Upper lobe of left lung (tissue), 6 donors: Measurements from ENCODE around the gene PUS1. TPM values are rescaled to one million over a fixed set of nuclear protein-coding genes. Genes with fewer than 3 reads are reported as not detected.

Experiments used
- ATAC-seq, 2 donors: fragments of 200-7000 bp; cut with Tn5 transposase; one replicate each; pipeline ENCODE4 v1.9.1; 2022; ENCODE audit warnings: mild to moderate bottlenecking in 2 of 2, moderate library complexity in 2 of 2; ENCODE audit not compliant: low FRiP score in 2 of 2
- DNase-seq, 2 donors: peaks; one replicate each; pipeline ENCODE4 v3.0.0-alpha.2; 2019 to 2020
- H3K27ac ChIP-seq, 4 donors: fragments of 200-600 bp; sonication (generic); one replicate each; pipeline ENCODE4 v1.5.1; 2016 to 2019
- H3K27me3 ChIP-seq, 4 donors: fragments of 200-600 bp; sonication (generic); one replicate each; pipeline ENCODE4 v1.5.1; 2017 to 2019
- H3K36me3 ChIP-seq, 4 donors: fragments of 200-600 bp; sonication (generic); one replicate each; pipeline ENCODE4 v1.5.1; 2016 to 2019
- H3K4me1 ChIP-seq, 4 donors: fragments of 200-600 bp; sonication (generic); one replicate each; pipeline ENCODE4 v1.5.1; 2018 to 2019
- H3K4me3 ChIP-seq, 4 donors: fragments of 200-600 bp; sonication (generic); one replicate each; pipeline ENCODE4 v1.5.1; 2017 to 2019; ENCODE audit warnings: mild to moderate bottlenecking in 2 of 4, moderate library complexity in 1 of 4
- H3K9me3 ChIP-seq, 4 donors: fragments of 200-600 bp; sonication (generic); one replicate each; pipeline ENCODE4 v1.5.1; 2018 to 2019
- CTCF ChIP-seq, 6 experiments: fragments of 450-650 bp in 4 of 6; fragments of 200-600 bp in 2 of 6; sonication (generic) in 2 of 6; IDR thresholded peaks; one replicate each; pipeline ENCODE4 v1.5.1; 2016 to 2019; ENCODE audit warnings: antibody characterized with exemption in 6 of 6
- EP300 ChIP-seq, 4 donors: sonication (generic); formaldehyde crosslinking; IDR thresholded peaks; one replicate each; pipeline ENCODE4 v1.5.1; 2017; ENCODE audit warnings: antibody characterized with exemption in 4 of 4, control low read depth in 2 of 4
- POLR2A ChIP-seq, 4 donors: fragments of 450-650 bp; IDR thresholded peaks; one replicate each; pipeline ENCODE4 v1.5.1; 2016 to 2017; ENCODE audit warnings: antibody characterized with exemption in 4 of 4, mild to moderate bottlenecking in 2 of 4
- POLR2AphosphoS5 ChIP-seq, 2 donors: sonication (generic); formaldehyde crosslinking; IDR thresholded peaks; one replicate each; pipeline ENCODE4 v1.5.1; 2017; ENCODE audit warnings: antibody characterized with exemption in 2 of 2
- WGBS, 2 donors: methylation state at CpG; one replicate each; pipeline ENCODE4 v1.1.5; 2017 to 2018; 5-methylcytosine and 5-hydroxymethylcytosine counted together
- total RNA-seq, 6 donors: library from RNA; depleted of rRNA in 4 of 6; stranded (reverse); fragments of >200 nt in 4 of 6; gene quantifications; one replicate each; pipeline versions ENCODE4 v1.1.0 to v1.2.1, GENCODE V29; 2016 to 2021
- donor health status: DM: no; HTN: no; CAD: no; lungs with moderate emphysema.
- donor health status: DM: no; HTN: yes; CAD: no; lungs with severe emphysema.

PUS1 gene
- total RNA-seq, 6 donors from 2014 or later: 11.3 to 30.7 (median 22.5) TPM

DNA sequence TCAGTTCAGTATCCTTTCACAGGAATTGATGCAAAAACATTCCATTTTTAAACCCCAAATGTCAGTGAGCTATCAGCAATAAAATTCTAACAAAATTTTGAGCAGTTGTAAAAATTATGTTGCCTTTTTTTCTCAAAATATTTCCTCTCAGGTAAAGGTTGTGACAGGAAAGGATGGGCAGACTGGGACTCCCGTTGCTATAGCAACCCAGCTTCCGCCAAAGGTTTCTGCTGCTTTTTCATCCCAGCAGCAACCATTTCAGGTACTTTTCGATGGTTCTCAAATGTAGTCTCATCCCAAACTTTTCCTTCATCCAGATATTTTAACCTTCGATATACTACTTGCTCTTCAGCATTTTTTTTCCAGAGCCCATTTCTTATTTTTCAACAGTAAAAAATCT, 34.3 kb downstream of the PUS1 start:
- DNase-seq: no peak
- Histone ChIP-seq H3K4me3 (no peak overlapping the region), H3K4me1 (peaks cover 0 to 12% (median 6%) of the 10 kb centered on the region in 4 donors), H3K27ac (no peak overlapping the region), H3K36me3 (peaks cover 0 to 24% (median 12%) of the 10 kb centered on the region in 4 donors), H3K27me3 (no peaks in the 10 kb centered on the region), H3K9me3 (no peaks in the 10 kb centered on the region)
- WGBS, 2 donors: 85 to 87% methylated on average over 4 of the region's 4 CpGs
- ATAC-seq: no peak
- TF ChIP-seq POLR2A (IDR thresholded peaks at IDR 0.05) (no peak), CTCF (IDR thresholded peaks at IDR 0.05) (no peak), EP300 (IDR thresholded peaks at IDR 0.05) (no peak), POLR2AphosphoS5 (IDR thresholded peaks at IDR 0.05) (no peak)

- whole genome bisulfite sequencing, 2 donors: 83 to 87% methylated on average over 2 of the region's 2 CpGs
- TF ChIP-seq POLR2A (IDR thresholded peaks at IDR 0.05): no peak
- TF ChIP-seq EP300 (IDR thresholded peaks at IDR 0.05): no peak
- no peak for TF ChIP-seq POLR2AphosphoS5 (IDR thresholded peaks at IDR 0.05)
- no peak for TF ChIP-seq CTCF (IDR thresholded peaks at IDR 0.05)
- ATAC-seq (no peak), DNase-seq (no peak)
- H3K36me3 ChIP-seq: peaks cover 0 to 24% (median 12%) of the 10 kb centered on the region in 4 donors
- H3K9me3 ChIP-seq: no peaks in the 10 kb centered on the region
- peaks cover 0 to 5% (median 0%) of the 10 kb centered on the region in 4 donors for H3K4me1 ChIP-seq
- no peaks in the 10 kb centered on the region for H3K27me3 ChIP-seq
- no peak overlapping the region for H3K27ac ChIP-seq
- H3K4me3 ChIP-seq: no peak overlapping the region
These were observed 36.0 kb downstream of the PUS1 start for GRCh38 chr12:131965073-131965472.

DNA sequence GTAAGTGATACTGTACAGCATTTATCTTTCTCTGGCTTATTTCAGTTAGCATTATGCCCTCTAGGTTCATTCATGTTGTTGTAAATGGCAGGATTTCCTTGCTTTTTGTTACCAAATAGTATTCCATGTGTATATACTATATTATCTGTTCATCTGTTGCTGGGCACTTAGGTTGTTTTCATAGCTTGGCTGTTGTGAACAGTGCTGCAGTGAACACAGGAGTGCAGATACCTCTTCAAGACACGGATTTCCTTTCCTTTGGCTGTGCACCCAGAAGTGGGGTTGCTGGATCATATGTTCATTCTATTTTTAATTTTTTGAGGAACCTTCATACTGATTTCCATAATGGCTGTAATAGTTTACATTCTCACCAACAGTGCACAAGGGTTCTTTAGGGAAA, 42.1 kb downstream of the PUS1 start:
- whole genome bisulfite sequencing, 2 donors: 20 to 50% methylated on average over 1 of the region's 1 CpG
- H3K27me3 ChIP-seq: no peaks in the 10 kb centered on the region
- no peak overlapping the region for H3K4me3 ChIP-seq
- H3K36me3 ChIP-seq: peaks cover 0 to 8% (median 2%) of the 10 kb centered on the region in 4 donors
- no peak for ATAC-seq
- peaks cover 0 to 14% (median 8%) of the 10 kb centered on the region in 4 donors for H3K4me1 ChIP-seq
- DNase-seq: no peak
- H3K9me3 ChIP-seq: no peaks in the 10 kb centered on the region
- TF ChIP-seq POLR2AphosphoS5 (IDR thresholded peaks at IDR 0.05) (no peak), EP300 (IDR thresholded peaks at IDR 0.05) (no peak)
- no peak overlapping the region for H3K27ac ChIP-seq

- H3K9me3 ChIP-seq: no peaks in the 10 kb centered on the region
- H3K4me3 ChIP-seq: no peak overlapping the region
- H3K27me3 ChIP-seq: no peaks in the 10 kb centered on the region
- 88 to 100% methylated on average over 8 of the region's 8 CpGs for WGBS, 2 donors
- peaks cover 0 to 14% (median 8%) of the 10 kb centered on the region in 4 donors for H3K4me1 ChIP-seq
- DNase-seq (no peak), ATAC-seq (no peak)
- H3K36me3 ChIP-seq: peaks cover 0 to 18% (median 9%) of the 10 kb centered on the region in 4 donors
- TF ChIP-seq EP300 (IDR thresholded peaks at IDR 0.05): no peak
- TF ChIP-seq CTCF (IDR thresholded peaks at IDR 0.05): no peak
- no peak for TF ChIP-seq POLR2AphosphoS5 (IDR thresholded peaks at IDR 0.05)
- no peak for TF ChIP-seq POLR2A (IDR thresholded peaks at IDR 0.05)
- no peak overlapping the region for H3K27ac ChIP-seq
These were observed 46.2 kb downstream of the PUS1 start for GRCh38 chr12:131975228-131975627.

- Histone ChIP-seq H3K27me3 (no peaks in the 10 kb centered on the region), H3K36me3 (peaks cover 16 to 54% (median 36%) of the 10 kb centered on the region in 4 donors), H3K4me1 (no peaks in the 10 kb centered on the region), H3K4me3 (no peak overlapping the region), H3K9me3 (no peaks in the 10 kb centered on the region), H3K27ac (no peak overlapping the region)
- DNase-seq (no peak), ATAC-seq (no peak)
- 87 to 95% methylated on average over 12 of the region's 12 CpGs for WGBS, 2 donors
- TF ChIP-seq CTCF (IDR thresholded peaks at IDR 0.05) (no peak), POLR2AphosphoS5 (IDR thresholded peaks at IDR 0.05) (no peak), POLR2A (IDR thresholded peaks at IDR 0.05) (no peak), EP300 (IDR thresholded peaks at IDR 0.05) (no peak)
These were observed 50.5 kb downstream of the PUS1 start for GRCh38 chr12:131979606-131980005.
